IMR-90 (cell line): ENCODE measurements around the gene KCTD3. TPM values are rescaled to one million over a fixed set of nuclear protein-coding genes. Genes with fewer than 3 reads are reported as not detected.

ENCODE experiments used
- ATAC-seq: fragments of 200-7000 bp; cut with Tn5 transposase; 2 replicates; pipeline ENCODE4 v1.9.1; 2020; ENCODE audit warnings: low read depth, mild to moderate bottlenecking, moderate library complexity
- BruUV-seq: library from RNA; stranded (reverse); fragments of 400-500 nt; replicated peaks from 2 replicates; lab custom pipeline; 2021; lab: Mats Ljungman, UMichigan
- CTCF ChIA-PET: fragments of 300-600 bp; formaldehyde crosslinking; extraction: SDS; loops from one replicate; lab custom pipeline; 2021; ENCODE audit warnings: antibody characterized with exemption; lab: Yijun Ruan, JAX
- POLR2A ChIA-PET: fragments of 300-600 bp; sonication (Branson Sonifier 250); formaldehyde crosslinking; loops from one replicate; lab custom pipeline; 2022; ENCODE audit warnings: antibody characterized with exemption; ENCODE audit not compliant: unreplicated experiment; lab: Charles Lee
- DNase-seq: peaks from one replicate; pipeline ENCODE4 v3.0.0; 2013
- H2AFZ ChIP-seq: replicated peaks from 2 replicates; pipeline ENCODE3; 2013; ENCODE audit warnings: low read length, mild to moderate bottlenecking; ENCODE audit not compliant: poor library complexity
- H2AK5ac ChIP-seq: 2 replicates; pipeline ENCODE4 v1.6.1; 2013; ENCODE audit warnings: low read depth, low read length, inconsistent platforms
- H2AK9ac ChIP-seq: replicated peaks from 2 replicates; pipeline ENCODE3; 2013; ENCODE audit warnings: mild to moderate bottlenecking, low read depth, low read length, moderate library complexity; ENCODE audit not compliant: poor library complexity
- H2BK120ac ChIP-seq: 2 replicates; pipeline ENCODE4 v1.6.1; 2013; ENCODE audit warnings: low read depth, low read length, inconsistent platforms
- H2BK15ac ChIP-seq: 3 replicates; pipeline ENCODE4 v1.6.1; 2013; ENCODE audit warnings: low read depth, low read length, inconsistent platforms
- H2BK20ac ChIP-seq: 2 replicates; pipeline ENCODE4 v1.6.1; 2013; ENCODE audit warnings: low read depth, mild to moderate bottlenecking, inconsistent platforms, low read length, moderate library complexity
- H2BK5ac ChIP-seq: 2 replicates; pipeline ENCODE4 v1.6.1; 2013; ENCODE audit warnings: mild to moderate bottlenecking, low read depth, low read length, inconsistent platforms; ENCODE audit not compliant: poor library complexity, severe bottlenecking
- H3K14ac ChIP-seq: replicated peaks from 2 replicates; pipeline ENCODE4 v1.6.1; 2013; ENCODE audit warnings: low read depth, low read length, inconsistent platforms
- H3K18ac ChIP-seq: 2 replicates; pipeline ENCODE4 v1.6.1; 2013; ENCODE audit warnings: low read depth, low read length, control low read depth
- H3K23ac ChIP-seq: 2 replicates; pipeline ENCODE4 v1.6.1; 2013; ENCODE audit warnings: low read depth, low read length, inconsistent platforms
- H3K27ac ChIP-seq: 2 replicates; pipeline ENCODE4 v1.5.1; 2013; ENCODE audit warnings: mild to moderate bottlenecking, control low read depth, low read length; ENCODE audit not compliant: insufficient read depth
- H3K27me3 ChIP-seq: 2 replicates; pipeline ENCODE4 v1.6.1; 2013; ENCODE audit warnings: low read length; ENCODE audit not compliant: control insufficient read depth, insufficient read depth
- H3K36me3 ChIP-seq: 2 replicates; pipeline ENCODE4 v1.6.1; 2013; ENCODE audit warnings: low read length, mixed read lengths; ENCODE audit not compliant: control insufficient read depth, insufficient read depth
- H3K4ac ChIP-seq: 2 replicates; pipeline ENCODE4 v1.6.1; 2013; ENCODE audit warnings: low read depth, low read length, inconsistent platforms
- H3K4me1 ChIP-seq: 2 replicates; pipeline ENCODE4 v1.6.1; 2013; ENCODE audit warnings: low read length, mixed read lengths; ENCODE audit not compliant: control insufficient read depth, insufficient read depth
- H3K4me2 ChIP-seq: 2 replicates; pipeline ENCODE4 v1.6.1; 2013; ENCODE audit warnings: low read depth, mild to moderate bottlenecking, control low read depth, low read length, moderate library complexity
- H3K4me3 ChIP-seq: 2 replicates; pipeline ENCODE4 v1.5.1; 2013; ENCODE audit warnings: low read depth, mild to moderate bottlenecking, control low read depth, low read length, moderate library complexity; ENCODE audit not compliant: insufficient read depth
- H3K56ac ChIP-seq: 2 replicates; pipeline ENCODE4 v1.6.1; 2013; ENCODE audit warnings: low read length, inconsistent platforms; ENCODE audit not compliant: insufficient read depth; ENCODE audit errors: extremely low read depth
- H3K79me1 ChIP-seq, 2 experiments: 2 replicates each; pipeline ENCODE4 v1.6.1; 2013; ENCODE audit warnings: low read length in 2 of 2, inconsistent platforms in 1 of 2, low read depth in 1 of 2
- H3K9ac ChIP-seq: 2 replicates; pipeline ENCODE4 v1.6.1; 2013; ENCODE audit warnings: low read depth, low read length, control low read depth
- H3K9me1 ChIP-seq: 2 replicates; pipeline ENCODE4 v1.6.1; 2013; ENCODE audit warnings: low read length, inconsistent platforms; ENCODE audit not compliant: insufficient read depth
- H3K9me3 ChIP-seq: 2 replicates; pipeline ENCODE4 v1.6.1; 2013; ENCODE audit warnings: low read length; ENCODE audit not compliant: control insufficient read depth, insufficient read depth
- H4K20me1 ChIP-seq: 2 replicates; pipeline ENCODE4 v1.6.1; 2013; ENCODE audit warnings: low read length, inconsistent platforms; ENCODE audit not compliant: insufficient read depth
- H4K5ac ChIP-seq: 2 replicates; pipeline ENCODE4 v1.6.1; 2013; ENCODE audit warnings: mild to moderate bottlenecking, low read depth, low read length, control low read depth
- H4K8ac ChIP-seq, 2 experiments: 2 replicates each; pipeline ENCODE4 v1.6.1; 2013; ENCODE audit warnings: low read depth in 2 of 2, low read length in 2 of 2, control low read depth in 1 of 2, inconsistent platforms in 1 of 2
- H4K91ac ChIP-seq: 2 replicates; pipeline ENCODE4 v1.6.1; 2013; ENCODE audit warnings: low read depth, low read length, inconsistent platforms; ENCODE audit not compliant: insufficient read depth
- BHLHE40 ChIP-seq: fragments of 150-350 bp; IDR thresholded peaks from 2 replicates; pipeline ENCODE4 v1.6.1; 2016; ENCODE audit warnings: mild to moderate bottlenecking, low read depth, low read length
- CEBPB ChIP-seq: IDR thresholded peaks from 2 replicates; pipeline ENCODE4 v1.6.1; 2012; ENCODE audit warnings: low read depth, low read length, improper control_type of control experiment
- FOS ChIP-seq: fragments of 150-350 bp; IDR thresholded peaks from 2 replicates; pipeline ENCODE4 v1.6.1; 2016; ENCODE audit warnings: low read depth, low read length
- MAFK ChIP-seq: IDR thresholded peaks from 2 replicates; pipeline ENCODE4 v1.6.1; 2012; ENCODE audit warnings: low read depth, low read length, improper control_type of control experiment
- RAD21 ChIP-seq: IDR thresholded peaks from 2 replicates; pipeline ENCODE4 v1.6.1; 2012; ENCODE audit warnings: low read length, improper control_type of control experiment
- RCOR1 ChIP-seq: IDR thresholded peaks from 2 replicates; pipeline ENCODE4 v1.6.1; 2012; ENCODE audit warnings: mild to moderate bottlenecking, low read length, improper control_type of control experiment; ENCODE audit not compliant: insufficient replicate concordance
- RFX5 ChIP-seq: IDR thresholded peaks from 2 replicates; pipeline ENCODE4 v1.8.0; 2012; ENCODE audit warnings: low read depth, mild to moderate bottlenecking, low read length, moderate library complexity
- WGBS, 2 experiments: methylation state at CpG; one replicate each; pipeline versions ENCODE4 v1.1.5 to v1.1.7; 2013; ENCODE audit warnings: missing lambda C conversion rate in 2 of 2; ENCODE audit not compliant: insufficient read length in 1 of 2; ENCODE audit errors: extremely low coverage in 2 of 2; 5-methylcytosine and 5-hydroxymethylcytosine counted together
- dilution Hi-C: fragments of 300-500 bp; cut with HindIII; formaldehyde crosslinking; loops from one replicate; pipeline ENCODE4 v1.14.3; 2018; ENCODE audit warnings: low sequenced_read_pairs; ENCODE audit not compliant: unreplicated experiment
- in situ Hi-C: fragments of 300-500 bp; cut with MboI; formaldehyde crosslinking; loops from 3 replicates; pipeline ENCODE4 v1.14.3; 2019; ENCODE audit warnings: low sequenced_read_pairs, inconsistent platforms, mixed read lengths
- intact Hi-C: fragments of 100-400 bp; cut with micrococcal nuclease; formaldehyde crosslinking; loops from 2 replicates; pipeline ENCODE4 v1.10.0; 2022
- polyA plus RNA-seq, 3 experiments: library from polyadenylated mRNA; depleted of rRNA; stranded (reverse); fragments of >200 nt; gene quantifications; 2 replicates each; pipeline ENCODE4 v1.2.3, GENCODE V29; 2012; ENCODE audit warnings: low replicate concordance in 1 of 3
- total RNA-seq: library from RNA; depleted of rRNA; stranded (reverse); fragments of >200 nt; gene quantifications from 2 replicates; pipeline ENCODE4 v1.2.3, GENCODE V29; 2012
- TF ChIP-seq, protein P1 (sequence below): fragments of 150-350 bp; IDR thresholded peaks from 2 replicates; pipeline ENCODE4 v1.6.1; 2016; ENCODE audit warnings: low read depth, mild to moderate bottlenecking, low read length, moderate library complexity, borderline replicate concordance
- TF ChIP-seq, protein P2 (sequence below): fragments of 150-350 bp; IDR thresholded peaks from 2 replicates; pipeline ENCODE4 v1.6.1; 2017; ENCODE audit warnings: mild to moderate bottlenecking, antibody characterized with exemption, low read length, low read depth
- TF ChIP-seq, protein P3 (sequence below): conservative IDR thresholded peaks from 2 replicates; pipeline ENCODE4 v1.5.1; 2012; ENCODE audit warnings: mild to moderate bottlenecking, low read depth, low read length, improper control_type of control experiment

KCTD3 gene
- total and polyA plus RNA-seq, 2 of the 4 experiments (the other 2 are of a cell fraction): 43.6 to 49.5 TPM

DNA sequence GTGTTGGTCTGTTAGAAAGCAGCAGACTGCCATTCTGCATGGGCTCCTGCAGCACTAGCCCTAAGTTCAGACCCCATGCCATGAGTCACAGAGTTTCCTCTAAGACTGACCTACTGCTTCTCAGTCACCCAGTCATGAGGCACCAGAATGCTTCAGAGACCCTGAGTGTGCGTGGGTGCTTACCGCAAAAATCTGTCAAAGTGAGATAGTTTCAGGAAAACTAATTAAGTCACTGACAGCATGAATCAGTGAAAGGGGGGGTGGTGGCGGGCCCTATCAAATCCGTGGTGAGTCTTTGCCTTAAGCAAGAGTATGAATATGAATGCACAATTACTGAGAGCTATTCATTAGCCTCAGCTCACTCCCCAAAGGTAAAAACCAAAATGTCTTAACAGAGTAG, 98.1 kb downstream of the KCTD3 start:
- no peaks in the 10 kb centered on the region for H4K20me1 ChIP-seq
- no peaks in the 10 kb centered on the region for H3K9me3 ChIP-seq
- no peak overlapping the region for H3K27ac ChIP-seq
- peaks cover 8% of the 10 kb centered on the region for H3K4me1 ChIP-seq
- WGBS, 2 experiments: no CpG with 5 or more reads among the region's 4 CpGs
- no peak overlapping the region for H3K56ac ChIP-seq
- in situ Hi-C loops: no loop called here
- no peak overlapping the region for H2BK120ac ChIP-seq
- no TSS peak for BruUV-seq
- H2AK5ac ChIP-seq: no peak overlapping the region
- DNase-seq (peak; percentile 94), ATAC-seq (peak; percentile 82)
- dilution Hi-C loops: no loop called here
- no peaks in the 10 kb centered on the region for H3K36me3 ChIP-seq
- no peak overlapping the region for H2BK15ac ChIP-seq
- H2AK9ac ChIP-seq: peak overlapping the region; percentile 1
- TF ChIP-seq RFX5 (no peak), FOS (peak; percentile 80), BHLHE40 (peak; percentile 45; the same call in 1 of the 2 replicates), RAD21 (peak; percentile 17; the same call in 1 of the 2 replicates), RCOR1 (peak; percentile 63), CEBPB (peak; percentile 68), MAFK (peak; percentile 16; the same call in 1 of the 2 replicates)
- TF ChIP-seq, protein P1, sequence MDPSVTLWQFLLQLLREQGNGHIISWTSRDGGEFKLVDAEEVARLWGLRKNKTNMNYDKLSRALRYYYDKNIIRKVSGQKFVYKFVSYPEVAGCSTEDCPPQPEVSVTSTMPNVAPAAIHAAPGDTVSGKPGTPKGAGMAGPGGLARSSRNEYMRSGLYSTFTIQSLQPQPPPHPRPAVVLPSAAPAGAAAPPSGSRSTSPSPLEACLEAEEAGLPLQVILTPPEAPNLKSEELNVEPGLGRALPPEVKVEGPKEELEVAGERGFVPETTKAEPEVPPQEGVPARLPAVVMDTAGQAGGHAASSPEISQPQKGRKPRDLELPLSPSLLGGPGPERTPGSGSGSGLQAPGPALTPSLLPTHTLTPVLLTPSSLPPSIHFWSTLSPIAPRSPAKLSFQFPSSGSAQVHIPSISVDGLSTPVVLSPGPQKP: no peak
- TF ChIP-seq, protein P2, sequence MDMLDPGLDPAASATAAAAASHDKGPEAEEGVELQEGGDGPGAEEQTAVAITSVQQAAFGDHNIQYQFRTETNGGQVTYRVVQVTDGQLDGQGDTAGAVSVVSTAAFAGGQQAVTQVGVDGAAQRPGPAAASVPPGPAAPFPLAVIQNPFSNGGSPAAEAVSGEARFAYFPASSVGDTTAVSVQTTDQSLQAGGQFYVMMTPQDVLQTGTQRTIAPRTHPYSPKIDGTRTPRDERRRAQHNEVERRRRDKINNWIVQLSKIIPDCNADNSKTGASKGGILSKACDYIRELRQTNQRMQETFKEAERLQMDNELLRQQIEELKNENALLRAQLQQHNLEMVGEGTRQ: no peak
- TF ChIP-seq, protein P3, sequence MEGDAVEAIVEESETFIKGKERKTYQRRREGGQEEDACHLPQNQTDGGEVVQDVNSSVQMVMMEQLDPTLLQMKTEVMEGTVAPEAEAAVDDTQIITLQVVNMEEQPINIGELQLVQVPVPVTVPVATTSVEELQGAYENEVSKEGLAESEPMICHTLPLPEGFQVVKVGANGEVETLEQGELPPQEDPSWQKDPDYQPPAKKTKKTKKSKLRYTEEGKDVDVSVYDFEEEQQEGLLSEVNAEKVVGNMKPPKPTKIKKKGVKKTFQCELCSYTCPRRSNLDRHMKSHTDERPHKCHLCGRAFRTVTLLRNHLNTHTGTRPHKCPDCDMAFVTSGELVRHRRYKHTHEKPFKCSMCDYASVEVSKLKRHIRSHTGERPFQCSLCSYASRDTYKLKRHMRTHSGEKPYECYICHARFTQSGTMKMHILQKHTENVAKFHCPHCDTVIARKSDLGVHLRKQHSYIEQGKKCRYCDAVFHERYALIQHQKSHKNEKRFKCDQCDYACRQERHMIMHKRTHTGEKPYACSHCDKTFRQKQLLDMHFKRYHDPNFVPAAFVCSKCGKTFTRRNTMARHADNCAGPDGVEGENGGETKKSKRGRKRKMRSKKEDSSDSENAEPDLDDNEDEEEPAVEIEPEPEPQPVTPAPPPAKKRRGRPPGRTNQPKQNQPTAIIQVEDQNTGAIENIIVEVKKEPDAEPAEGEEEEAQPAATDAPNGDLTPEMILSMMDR: peak; percentile 6; the same call in 1 of the 2 replicates
- no peak overlapping the region for H2AFZ ChIP-seq
- no peak overlapping the region for H3K4me2 ChIP-seq
- H3K9me1 ChIP-seq: no peaks in the 10 kb centered on the region; the same call in 1 of the 2 replicates
- no peaks in the 10 kb centered on the region for H3K79me1 ChIP-seq
- no peak overlapping the region for H4K8ac ChIP-seq
- H3K27me3 ChIP-seq: no peaks in the 10 kb centered on the region
- no peak overlapping the region for H3K4ac ChIP-seq
- H3K23ac ChIP-seq: no peak overlapping the region
- no peak overlapping the region for H4K5ac ChIP-seq
- POLR2A ChIA-PET: no interaction called here
- H3K9ac ChIP-seq: no peak overlapping the region
- no peak overlapping the region for H2BK5ac ChIP-seq
- intact Hi-C loops: no loop called here
- H2BK20ac ChIP-seq: no peak overlapping the region
- no peak overlapping the region; the same call in 1 of the 2 replicates for H3K18ac ChIP-seq
- CTCF ChIA-PET: no interaction called here
- no peak overlapping the region for H3K14ac ChIP-seq
- no peak overlapping the region for H3K4me3 ChIP-seq
- H4K91ac ChIP-seq: no peak overlapping the region
